ENCODE data around the gene CSKMT. TPM values are rescaled to one million over a fixed set of nuclear protein-coding genes. Genes with fewer than 3 reads are reported as not detected.

Gene CSKMT
- total and polyA plus RNA-seq, 2 donors (not counting 3 experiments of a cell fraction or from before 2014, with no cell fraction given), result 7.8 to 38.1 TPM

- Histone ChIP-seq H2AFZ (ENCODE audit: low read depth, low read length) (peak within 1 kb of the TSS; percentile 72), H3K79me2 (ENCODE audit: control insufficient read depth, insufficient read depth, low read length) (peaks cover 16% of the 10 kb centered on the region), H3K27ac (ENCODE audit: insufficient read depth, low read depth, low read length) (peak within 1 kb of the TSS; percentile 74), H3K27me3 (ENCODE audit: control insufficient read depth in 2 of 2, insufficient read depth in 2 of 2, low read length in 2 of 2) (no peaks in the 10 kb centered on the region), H3K4me1 (ENCODE audit: control insufficient read depth, extremely low read depth, insufficient read depth, low read length) (peaks cover 11% of the 10 kb centered on the region), H3K4me2 (ENCODE audit: insufficient read depth, low read length) (peak within 1 kb of the TSS; percentile 71), H3K36me3 (ENCODE audit: control insufficient read depth in 2 of 2, extremely low read depth in 1 of 2, insufficient read depth in 2 of 2, low read length in 2 of 2) (peaks cover 0 to 17% of the 10 kb centered on the region in 2 experiments), H3K9ac (replicated peaks; ENCODE audit: extremely low read depth, insufficient read depth, low read length) (peak within 1 kb of the TSS; percentile 85), H4K20me1 (replicated peaks; ENCODE audit: control insufficient read depth, extremely low read depth, insufficient read depth, low read length) (no peaks in the 10 kb centered on the region), H3K9me1 (replicated peaks; ENCODE audit: control insufficient read depth, extremely low read depth, insufficient read depth, low read length) (no peaks in the 10 kb centered on the region), H3K9me3 (replicated peaks; ENCODE audit: control insufficient read depth, insufficient read depth, low read length) (no peaks in the 10 kb centered on the region), H3K4me3 (replicated peaks in 1 of 3; ENCODE audit: insufficient read depth in 1 of 3, low read depth in 1 of 3, low read length in 3 of 3) (peak within 1 kb of the TSS; percentile 76 to 93 (median 79))
- intact Hi-C loops (cut with micrococcal nuclease) (loop anchor here (1.0 to 2.0 kb wide), 3 partner anchors 14 to 183 kb away; partner anchors contain the start of genes C11orf98, CSKMT and HNRNPUL2), dilution Hi-C loops (cut with MboI; ENCODE audit: extremely low pct_ligation_motif_present, low sequenced_read_pairs) (no loop called here)
- ChIA-PET CTCF (interaction anchor here (1.0 to 3.9 kb wide), 3 partner anchors 14 to 24 kb away, joined by 3 to 118 read pairs (median 4); partner anchors contain the start of genes C11orf98, CSKMT and LRRN4CL), POLR2A (interaction anchor here (0.6 to 3.2 kb wide), 3 partner anchors 14 to 160 kb away, joined by 3 to 33 read pairs (median 4); partner anchors contain the start of genes C11orf98, CSKMT and WDR74)
- BruUV-seq (replicated peaks), result TSS peak; percentile 91
- DNase-seq (ENCODE audit: low read depth, low spot score) (peak; percentile 89), FAIRE-seq (peak; percentile 93)
- TF ChIP-seq MAX (IDR thresholded peaks at IDR 0.05; ENCODE audit: insufficient read depth, insufficient read length) (peak; percentile 97), EZH2 (IDR thresholded peaks at IDR 0.05; ENCODE audit: borderline replicate concordance, low read depth, low read length, severe bottlenecking) (no peak), JUN (IDR thresholded peaks at IDR 0.05; ENCODE audit: borderline replicate concordance, insufficient read depth, insufficient read length, low read depth) (no peak), FOS (IDR thresholded peaks at IDR 0.05; ENCODE audit: borderline replicate concordance, insufficient read depth, low read length) (no peak), GATA2 (IDR thresholded peaks at IDR 0.05; ENCODE audit: insufficient read depth, insufficient read length, low read depth, low read length) (no peak), POLR2AphosphoS5 (IDR thresholded peaks at IDR 0.05; ENCODE audit: insufficient read depth, low read depth, low read length) (peak; percentile 89), MYC (IDR thresholded peaks at IDR 0.05; ENCODE audit: low read depth, low read length) (peak; percentile 26), CTCF (IDR thresholded peaks at IDR 0.05; ENCODE audit: extremely low read depth in 1 of 2, insufficient read depth in 1 of 2, low read depth in 1 of 2, low read length in 2 of 2) (no peak), POLR2A (IDR thresholded peaks at IDR 0.05; ENCODE audit: low read depth, low read length) (peak; percentile 84)
Observed at GRCh38 chr11:62678770-62679696, 13.9 kb downstream of the CSKMT start, which contains the start of gene UBXN1. TSS of gene UBXN1 (minus strand) at chr11:62679073. CDS start at chr11:62678923, 150 bp downstream.

Data from endothelial cell of umbilical vein (primary cell).